ENCODE results near the gene SLC35F3. TPM values are rescaled to one million over a fixed set of nuclear protein-coding genes. Genes with fewer than 3 reads are reported as not detected.
A peak's percentile ranks its signal among the peaks of the same experiment; 100 is the strongest.

Gene SLC35F3
- total RNA-seq, 6 experiments from 2014 or later = 0.26 to 0.58 (median 0.46) TPM

- TF ChIP-seq, protein P1, sequence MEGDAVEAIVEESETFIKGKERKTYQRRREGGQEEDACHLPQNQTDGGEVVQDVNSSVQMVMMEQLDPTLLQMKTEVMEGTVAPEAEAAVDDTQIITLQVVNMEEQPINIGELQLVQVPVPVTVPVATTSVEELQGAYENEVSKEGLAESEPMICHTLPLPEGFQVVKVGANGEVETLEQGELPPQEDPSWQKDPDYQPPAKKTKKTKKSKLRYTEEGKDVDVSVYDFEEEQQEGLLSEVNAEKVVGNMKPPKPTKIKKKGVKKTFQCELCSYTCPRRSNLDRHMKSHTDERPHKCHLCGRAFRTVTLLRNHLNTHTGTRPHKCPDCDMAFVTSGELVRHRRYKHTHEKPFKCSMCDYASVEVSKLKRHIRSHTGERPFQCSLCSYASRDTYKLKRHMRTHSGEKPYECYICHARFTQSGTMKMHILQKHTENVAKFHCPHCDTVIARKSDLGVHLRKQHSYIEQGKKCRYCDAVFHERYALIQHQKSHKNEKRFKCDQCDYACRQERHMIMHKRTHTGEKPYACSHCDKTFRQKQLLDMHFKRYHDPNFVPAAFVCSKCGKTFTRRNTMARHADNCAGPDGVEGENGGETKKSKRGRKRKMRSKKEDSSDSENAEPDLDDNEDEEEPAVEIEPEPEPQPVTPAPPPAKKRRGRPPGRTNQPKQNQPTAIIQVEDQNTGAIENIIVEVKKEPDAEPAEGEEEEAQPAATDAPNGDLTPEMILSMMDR (IDR thresholded peaks at IDR 0.05) = peak; percentile 86
- DNase-seq = peak; percentile 71
- H3K27ac Mint-ChIP-seq = no peak overlapping the region
- H3K4me1 Mint-ChIP-seq (ENCODE audit: low read depth) = peaks cover 21% of the 10 kb centered on the region; the same call in 1 of the 2 replicates
- no peaks in the 10 kb centered on the region; the same call in 1 of the 2 replicates for H3K9me3 Mint-ChIP-seq
- no peaks in the 10 kb centered on the region for H3K36me3 Mint-ChIP-seq (ENCODE audit: low read depth)
- no peak overlapping the region for H3K4me3 Mint-ChIP-seq
- no peaks in the 10 kb centered on the region; the same call in 1 of the 2 replicates for H3K27me3 Mint-ChIP-seq (ENCODE audit: insufficient read depth)
These were observed 250.1 kb downstream of the SLC35F3 start for GRCh38 chr1:234154320-234155251.

DNA sequence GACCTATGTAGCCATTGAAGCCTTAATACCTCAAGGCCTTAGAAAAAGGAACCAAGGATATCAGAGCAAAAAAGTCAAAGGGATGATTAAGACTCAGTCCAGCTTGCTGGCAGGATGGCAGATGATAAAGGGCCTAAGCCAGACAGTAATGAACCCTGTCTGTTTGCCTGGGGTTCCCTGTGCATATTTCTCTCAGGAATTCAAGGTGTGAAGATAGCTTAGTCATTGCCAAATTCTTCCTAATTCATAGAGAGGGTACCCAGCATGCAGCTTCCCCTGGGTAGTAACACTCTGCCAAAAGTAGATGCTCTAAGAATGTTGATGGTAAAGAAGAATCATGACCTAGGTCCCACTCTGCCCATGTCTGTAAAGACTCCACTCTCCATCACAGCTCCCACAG is 258.2 kb downstream of the SLC35F3 start:
- no peaks in the 10 kb centered on the region for H3K4me1 Mint-ChIP-seq (ENCODE audit: low read depth)
- H3K4me3 Mint-ChIP-seq = no peak overlapping the region
- TF ChIP-seq, protein P1 (IDR thresholded peaks at IDR 0.05) = no peak
- H3K27ac Mint-ChIP-seq = no peak overlapping the region
- no peaks in the 10 kb centered on the region; the same call in 1 of the 2 replicates for H3K27me3 Mint-ChIP-seq (ENCODE audit: insufficient read depth)
- peaks cover 14% of the 10 kb centered on the region; the same call in 1 of the 2 replicates for H3K9me3 Mint-ChIP-seq
- H3K36me3 Mint-ChIP-seq (ENCODE audit: low read depth) = no peaks in the 10 kb centered on the region
- no peak for DNase-seq

DNA sequence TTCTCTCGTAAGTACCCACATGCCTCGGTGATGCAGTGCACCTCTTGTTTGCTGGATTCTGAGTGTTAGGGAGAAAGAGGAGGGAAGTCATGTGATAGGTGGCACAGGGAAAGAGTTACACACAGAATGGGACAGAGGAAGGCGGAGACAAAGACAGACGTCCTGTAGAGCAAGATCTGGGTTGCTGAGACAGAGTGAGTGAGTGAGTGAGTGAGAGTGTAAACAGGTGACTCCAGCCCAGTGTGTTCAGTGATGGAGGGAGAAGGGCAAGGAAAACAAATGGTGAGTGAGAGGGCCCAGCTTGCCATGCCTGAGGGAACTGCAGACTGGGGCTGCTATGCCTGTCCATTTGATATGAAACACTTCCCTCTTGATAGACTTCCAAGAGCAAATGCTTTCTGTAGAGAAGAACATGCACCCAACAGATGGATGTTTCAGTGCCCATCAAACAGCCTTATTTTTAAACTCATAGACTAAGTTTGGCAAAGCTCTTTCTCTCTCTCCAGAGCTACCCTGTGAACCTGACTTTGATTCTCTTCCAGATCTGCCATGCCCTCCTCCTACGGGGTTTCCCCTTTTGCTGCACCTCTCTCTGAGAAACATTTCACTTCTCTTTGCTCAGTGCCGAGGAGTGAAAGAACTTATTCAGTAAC is 258.9 kb downstream of the SLC35F3 start:
- H3K4me1 Mint-ChIP-seq (ENCODE audit: low read depth) = no peaks in the 10 kb centered on the region
- no peaks in the 10 kb centered on the region; the same call in 1 of the 2 replicates for H3K27me3 Mint-ChIP-seq (ENCODE audit: insufficient read depth)
- no peaks in the 10 kb centered on the region for H3K36me3 Mint-ChIP-seq (ENCODE audit: low read depth)
- no peak overlapping the region for H3K27ac Mint-ChIP-seq
- no peak overlapping the region for H3K4me3 Mint-ChIP-seq
- peaks cover 14% of the 10 kb centered on the region; the same call in 1 of the 2 replicates for H3K9me3 Mint-ChIP-seq
- TF ChIP-seq, protein P1 (IDR thresholded peaks at IDR 0.05) = no peak
- no peak for DNase-seq

GRCh38 chr1:234164098-234164709 is 259.7 kb downstream of the SLC35F3 start:
- Mint-ChIP-seq H3K36me3 (ENCODE audit: low read depth) (no peaks in the 10 kb centered on the region), H3K27ac (no peak overlapping the region), H3K4me3 (no peak overlapping the region), H3K27me3 (ENCODE audit: insufficient read depth) (no peaks in the 10 kb centered on the region; the same call in 1 of the 2 replicates), H3K4me1 (ENCODE audit: low read depth) (no peaks in the 10 kb centered on the region), H3K9me3 (peaks cover 20% of the 10 kb centered on the region; the same call in 1 of the 2 replicates)
- DNase-seq = no peak
- TF ChIP-seq, protein P1 (IDR thresholded peaks at IDR 0.05) = no peak

GRCh38 chr1:234168061-234168724 is 263.7 kb downstream of the SLC35F3 start:
- DNase-seq = no peak
- Mint-ChIP-seq H3K27me3 (ENCODE audit: insufficient read depth) (no peaks in the 10 kb centered on the region; the same call in 1 of the 2 replicates), H3K4me1 (ENCODE audit: low read depth) (no peaks in the 10 kb centered on the region), H3K36me3 (ENCODE audit: low read depth) (no peaks in the 10 kb centered on the region), H3K4me3 (no peak overlapping the region), H3K27ac (no peak overlapping the region), H3K9me3 (peaks cover 11% of the 10 kb centered on the region; the same call in 1 of the 2 replicates)
- TF ChIP-seq, protein P1 (IDR thresholded peaks at IDR 0.05) = no peak
